Testis (tissue), 2 donors: ENCODE results near the gene RAET1E.

Experiments used
- CTCF ChIP-seq, 3 experiments: fragments of 450-650 bp in 2 of 3; fragments of 200-600 bp in 1 of 3; sonication (generic) in 1 of 3; IDR thresholded peaks; one replicate each; pipeline ENCODE4 v1.5.1; 2016 to 2019; ENCODE audit warnings: antibody characterized with exemption in 3 of 3, mild to moderate bottlenecking in 2 of 3, moderate library complexity in 1 of 3
- POLR2A ChIP-seq: fragments of 450-650 bp; IDR thresholded peaks from one replicate; pipeline ENCODE4 v1.6.1; 2017; ENCODE audit warnings: antibody characterized with exemption, mild to moderate bottlenecking, moderate library complexity

GRCh38 chr6:149921361-149921760 is 23.4 kb upstream of the RAET1E start:
- TF ChIP-seq CTCF (IDR thresholded peaks at IDR 0.05) (no peak), POLR2A (no peak)
